Cerebellar cortex (tissue), 1 donor: ENCODE measurements around the gene ZFYVE28.

ENCODE experiments used
- DNase-seq: peaks from one replicate; pipeline ENCODE4 v3.0.0-alpha.2; 2015; ENCODE audit warnings: low spot score

Gene ZFYVE28

GRCh38 chr4:2353222-2354107 is 65.0 kb downstream of the ZFYVE28 start:
- peak; percentile 90 for DNase-seq

GRCh38 chr4:2352729-2353221 is 65.7 kb downstream of the ZFYVE28 start:
- DNase-seq: no peak

- DNase-seq: no peak
These were observed 66.3 kb downstream of the ZFYVE28 start for GRCh38 chr4:2352171-2352570.

- DNase-seq: no peak
These were observed 67.5 kb downstream of the ZFYVE28 start for GRCh38 chr4:2350982-2351381.

- no peak for DNase-seq
These were observed 69.7 kb downstream of the ZFYVE28 start for GRCh38 chr4:2348786-2349185.

GRCh38 chr4:2347190-2347589 is 71.3 kb downstream of the ZFYVE28 start:
- DNase-seq: no peak

GRCh38 chr4:2343476-2343875 is 75.0 kb downstream of the ZFYVE28 start:
- peak; percentile 77 for DNase-seq

GRCh38 chr4:2341911-2342652 is 76.4 kb downstream of the ZFYVE28 start:
- no peak for DNase-seq

- no peak for DNase-seq
These were observed 77.1 kb downstream of the ZFYVE28 start for GRCh38 chr4:2341261-2341841.

GRCh38 chr4:2340272-2341061 is 78.0 kb downstream of the ZFYVE28 start:
- no peak for DNase-seq

GRCh38 chr4:2339458-2340271 is 78.8 kb downstream of the ZFYVE28 start:
- DNase-seq: peak; percentile 75

GRCh38 chr4:2338754-2339457 is 79.5 kb downstream of the ZFYVE28 start:
- DNase-seq: peak; percentile 44

- no peak for DNase-seq
These were observed 80.5 kb downstream of the ZFYVE28 start for GRCh38 chr4:2337896-2338295.

GRCh38 chr4:2337131-2337723 is 81.2 kb downstream of the ZFYVE28 start:
- no peak for DNase-seq

GRCh38 chr4:2336659-2337058 is 81.8 kb downstream of the ZFYVE28 start:
- DNase-seq: no peak

- no peak for DNase-seq
These were observed 82.7 kb downstream of the ZFYVE28 start for GRCh38 chr4:2335729-2336101.

GRCh38 chr4:2334826-2335728 is 83.4 kb downstream of the ZFYVE28 start:
- no peak for DNase-seq

GRCh38 chr4:2333916-2334644 is 84.4 kb downstream of the ZFYVE28 start:
- no peak for DNase-seq
